GM18507 (cell line): ENCODE results near the gene FIP1L1.
"Not testable (repeated sequence)": the region's sequence is repeated elsewhere in the genome, so short reads cannot be mapped to it uniquely, and the experiment has no call there.

Experiments used
- DNase-seq: peaks from one replicate; pipeline ENCODE4 v3.0.0; 2011; ENCODE audit warnings: low read depth; ENCODE audit not compliant: insufficient read length; ENCODE audit errors: extremely low spot score
- FAIRE-seq: peaks from 2 replicates; lab custom pipeline; 2011; peaks lifted over from hg19 to GRCh38; lab: Jason Lieb, UNC

The FIP1L1 gene

GRCh38 chr4:53465281-53465680 lies 87.8 kb downstream of the FIP1L1 start:
- DNase-seq (no peak), FAIRE-seq (no peak)

- FAIRE-seq: no peak
- DNase-seq: no peak
Measured at GRCh38 chr4:53465891-53466290, 88.5 kb downstream of the FIP1L1 start.

GRCh38 chr4:53466576-53466975 lies 89.1 kb downstream of the FIP1L1 start:
- not testable (repeated sequence) for FAIRE-seq, DNase-seq

GRCh38 chr4:53476232-53477037 lies 99.0 kb downstream of the FIP1L1 start:
- FAIRE-seq (no peak), DNase-seq (no peak)

- DNase-seq: no peak
- no peak for FAIRE-seq
Measured at GRCh38 chr4:53477038-53477565, 99.7 kb downstream of the FIP1L1 start.

GRCh38 chr4:53477636-53478035 lies 100.2 kb downstream of the FIP1L1 start:
- DNase-seq (no peak), FAIRE-seq (no peak)

GRCh38 chr4:53478671-53479456 lies 101.4 kb downstream of the FIP1L1 start:
- FAIRE-seq: no peak
- DNase-seq: no peak

- no peak for DNase-seq
- FAIRE-seq: no peak
Measured at GRCh38 chr4:53479736-53480525, 102.5 kb downstream of the FIP1L1 start.

- DNase-seq (no peak), FAIRE-seq (no peak)
Measured at GRCh38 chr4:53480909-53481308, 103.5 kb downstream of the FIP1L1 start.

- no peak for FAIRE-seq
- no peak for DNase-seq
Measured at GRCh38 chr4:53481586-53481985, 104.1 kb downstream of the FIP1L1 start.

GRCh38 chr4:53483250-53483649 lies 105.8 kb downstream of the FIP1L1 start:
- DNase-seq (no peak), FAIRE-seq (no peak)

GRCh38 chr4:53484911-53485657 lies 107.6 kb downstream of the FIP1L1 start:
- no peak for FAIRE-seq
- DNase-seq: no peak

GRCh38 chr4:53485658-53486040 lies 108.2 kb downstream of the FIP1L1 start:
- FAIRE-seq (no peak), DNase-seq (no peak)

GRCh38 chr4:53487766-53488165 lies 110.3 kb downstream of the FIP1L1 start:
- no peak for FAIRE-seq

GRCh38 chr4:53489279-53489889 lies 111.9 kb downstream of the FIP1L1 start:
- DNase-seq (no peak), FAIRE-seq (no peak)

More at GRCh38 chr4:53487766-53488165, 110.3 kb downstream of the FIP1L1 start:
- no peak for DNase-seq

GRCh38 chr4:53490161-53490956 lies 112.9 kb downstream of the FIP1L1 start:
- FAIRE-seq (no peak), DNase-seq (no peak)

- FAIRE-seq (peak; percentile 26), DNase-seq (peak; percentile 17)
Measured at GRCh38 chr4:53490965-53491622, 113.7 kb downstream of the FIP1L1 start.
